Nasal cavity respiratory epithelium epithelial cell of viscerocranial mucosa (primary cell): Measurements from ENCODE around the gene PRAMEF18. TPM values are rescaled to one million over a fixed set of nuclear protein-coding genes. Genes with fewer than 3 reads are reported as not detected.

ENCODE experiments used
- total RNA-seq: library from RNA; depleted of rRNA; stranded (reverse); fragments of >200 nt; gene quantifications from 2 replicates; pipeline ENCODE4 v1.2.3, GENCODE V29; 2014

PRAMEF18 gene, protein sequence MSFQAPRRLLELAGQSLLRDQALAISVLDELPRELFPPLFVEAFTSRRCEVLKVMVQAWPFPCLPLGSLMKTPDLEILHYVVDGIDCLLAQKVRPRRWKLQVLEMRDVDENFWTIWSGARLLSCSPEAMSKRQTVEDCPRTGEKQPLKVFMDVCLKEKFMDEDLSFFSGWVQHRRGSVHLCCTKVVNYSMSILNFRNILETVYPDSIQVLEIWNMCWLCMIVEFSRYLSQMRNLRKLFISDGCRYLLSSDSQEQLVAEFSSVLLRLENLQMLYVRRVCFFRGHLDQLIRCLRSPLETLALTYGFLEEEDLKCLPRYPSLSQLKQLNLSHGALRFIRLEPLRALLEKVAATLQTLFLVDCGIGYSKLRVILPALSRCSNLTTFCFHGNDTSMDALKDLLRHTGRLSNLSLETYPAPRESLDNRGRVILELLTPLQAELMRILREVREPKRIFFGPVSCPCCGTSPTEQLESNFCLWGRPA
- not detected in 2 replicates for total RNA-seq

DNA sequence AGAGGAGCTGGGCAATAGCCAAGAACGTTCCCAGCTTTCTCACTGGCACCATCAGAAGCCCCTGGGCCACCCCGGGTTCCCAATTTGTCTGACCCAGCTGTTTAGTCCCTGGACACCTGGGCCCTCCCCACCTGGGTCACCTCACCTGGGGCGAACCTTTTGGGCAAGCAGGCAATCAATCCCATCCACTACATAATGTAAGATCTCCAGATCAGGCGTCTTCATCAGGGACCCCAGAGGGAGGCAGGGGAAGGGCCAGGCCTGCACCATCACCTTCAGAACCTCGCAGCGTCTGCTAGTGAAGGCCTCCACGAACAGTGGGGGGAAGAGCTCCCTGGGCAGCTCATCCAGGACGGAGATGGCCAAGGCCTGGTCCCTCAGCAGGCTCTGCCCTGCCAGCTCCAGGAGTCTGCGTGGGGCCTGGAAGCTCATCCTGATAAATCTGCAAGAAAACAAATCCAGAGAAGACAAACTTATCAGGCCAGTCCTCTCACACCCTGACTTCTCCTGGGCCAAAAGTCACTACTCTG lies at the start of gene PRAMEF18:
PRAMEF18 (minus strand) TSS at position 480 of the 530 bp plus-strand sequence; CDS start at position 432, 48 bp downstream.

DNA sequence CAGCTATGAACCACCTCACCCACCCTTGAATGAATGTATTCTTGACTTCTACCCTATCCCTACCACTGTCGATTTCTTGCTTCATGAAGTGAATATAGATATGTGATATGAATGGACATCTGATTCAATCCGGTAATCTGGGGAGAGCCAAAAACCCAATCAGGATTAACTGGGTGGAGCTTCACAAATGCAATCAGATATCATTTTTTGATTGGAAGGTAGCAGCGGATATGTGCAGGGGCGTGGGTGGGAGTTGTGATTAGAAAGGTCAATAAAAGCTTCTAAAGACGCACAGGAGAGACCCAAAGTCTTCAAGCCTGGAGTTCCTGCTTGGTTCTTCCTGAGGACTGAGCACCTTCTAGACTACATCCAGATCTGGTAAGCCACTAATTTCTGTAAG lies 27.9 kb upstream of the PRAMEF18 start, which contains the start of gene PRAMEF5:
PRAMEF5 (plus strand) TSS at position 301 of the 400 bp plus-strand sequence. CDS start 5,071 bp downstream, outside the sequence.

DNA sequence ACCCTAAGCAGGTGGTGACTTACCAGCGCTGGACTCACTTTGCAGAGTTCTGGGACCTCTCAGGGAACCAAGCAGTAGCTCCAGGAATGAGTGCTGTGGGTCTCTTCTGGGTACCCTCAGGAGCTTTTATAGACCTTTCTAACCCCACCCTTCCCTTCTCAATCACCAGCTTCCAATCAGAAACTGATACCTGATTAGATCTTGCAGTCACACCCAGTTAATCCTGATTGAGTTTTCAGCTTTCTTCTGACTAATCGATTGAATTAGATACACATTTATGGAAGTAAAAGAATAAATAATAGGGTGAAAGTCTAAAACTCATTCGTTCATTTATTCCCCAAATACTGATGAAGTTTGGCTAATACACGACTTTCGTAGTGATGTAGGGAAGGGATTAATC lies 24.6 kb downstream of the PRAMEF18 start, which contains the start of gene PRAMEF13:
PRAMEF13 (minus strand) TSS at position 101 of the 400 bp plus-strand sequence. CDS start 1,820 bp downstream, outside the sequence.

Other genes starting within 250 kb of the PRAMEF18 start
- gene PRAMEF27, start 169.6 kb downstream of the PRAMEF18 start, total RNA-seq, result not detected in 2 replicates
- not detected in 2 replicates for gene HNRNPCL3, start 165.4 kb downstream of the PRAMEF18 start, total RNA-seq
- gene PRAMEF25, start 155.4 kb downstream of the PRAMEF18 start, total RNA-seq, result not detected in 2 replicates
- gene HNRNPCL2, start 109.3 kb downstream of the PRAMEF18 start, total RNA-seq, result not detected in 2 replicates
- gene PRAMEF26, start 70.1 kb downstream of the PRAMEF18 start, total RNA-seq, result not detected in 2 replicates
- not detected in 2 replicates for gene HNRNPCL4, start 60.5 kb downstream of the PRAMEF18 start, total RNA-seq
- not detected in 2 replicates for gene PRAMEF9, start 54.3 kb downstream of the PRAMEF18 start, total RNA-seq
- not detected in 2 replicates for gene PRAMEF13, start 24.7 kb downstream of the PRAMEF18 start, total RNA-seq
- gene PRAMEF5, start 28.0 kb upstream of the PRAMEF18 start, total RNA-seq, result not detected in 2 replicates
- gene PRAMEF8, start 59.0 kb upstream of the PRAMEF18 start, total RNA-seq, result not detected in 2 replicates
- not detected in 2 replicates for gene PRAMEF33, start 77.4 kb upstream of the PRAMEF18 start, total RNA-seq
- gene PRAMEF15, start 89.4 kb upstream of the PRAMEF18 start, total RNA-seq, result not detected in 2 replicates
- not detected in 2 replicates for gene PRAMEF14, start 121.0 kb upstream of the PRAMEF18 start, total RNA-seq
- not detected in 2 replicates for gene PRAMEF19, start 145.8 kb upstream of the PRAMEF18 start, total RNA-seq
- not detected in 2 replicates for gene PRAMEF17, start 163.5 kb upstream of the PRAMEF18 start, total RNA-seq
- not detected in 2 replicates for gene PRAMEF20, start 184.3 kb upstream of the PRAMEF18 start, total RNA-seq